ENCODE data around the gene MMP2.

Gene MMP2
- 0 reads per million in 3 donors for total RNA-seq

GRCh38 chr16:55478827-55479429 lies at the start of gene MMP2:
TSS of gene MMP2 (plus strand) at chr16:55479198. CDS start at chr16:55479480, 282 bp downstream.
- Histone ChIP-seq H3K4me3 (ENCODE audit: insufficient read depth, low read depth, low read length, poor library complexity, severe bottlenecking) (no peak within 1 kb of the TSS), H3K27ac (ENCODE audit: insufficient read depth, low read length, poor library complexity, severe bottlenecking) (no peak within 1 kb of the TSS), H3K9me3 (ENCODE audit: control insufficient read depth, low read length) (no peaks in the 10 kb centered on the region), H3K27me3 (replicated peaks; ENCODE audit: control insufficient read depth, insufficient read depth, low read length, poor library complexity, severe bottlenecking) (peaks cover 3% of the 10 kb centered on the region), H3K4me1 (ENCODE audit: control insufficient read depth, insufficient read depth, low read length, poor library complexity, severe bottlenecking) (no peaks in the 10 kb centered on the region), H3K36me3 (ENCODE audit: control insufficient read depth, insufficient read depth, low read length) (no peaks in the 10 kb centered on the region)
- DNase-seq: no peak

- DNase-seq: no peak
- Histone ChIP-seq H3K4me3 (ENCODE audit: insufficient read depth, low read depth, low read length, poor library complexity, severe bottlenecking) (no peak overlapping the region), H3K27ac (ENCODE audit: insufficient read depth, low read length, poor library complexity, severe bottlenecking) (no peak overlapping the region), H3K27me3 (replicated peaks; ENCODE audit: control insufficient read depth, insufficient read depth, low read length, poor library complexity, severe bottlenecking) (no peaks in the 10 kb centered on the region), H3K36me3 (ENCODE audit: control insufficient read depth, insufficient read depth, low read length) (no peaks in the 10 kb centered on the region), H3K9me3 (ENCODE audit: control insufficient read depth, low read length) (no peaks in the 10 kb centered on the region), H3K4me1 (ENCODE audit: control insufficient read depth, insufficient read depth, low read length, poor library complexity, severe bottlenecking) (no peaks in the 10 kb centered on the region)
Measured at GRCh38 chr16:55433030-55433429, 46.0 kb upstream of the MMP2 start.

GRCh38 chr16:55433535-55433934 lies 45.5 kb upstream of the MMP2 start:
- no peaks in the 10 kb centered on the region for H3K36me3 ChIP-seq (ENCODE audit: control insufficient read depth, insufficient read depth, low read length)
- no peak overlapping the region for H3K4me3 ChIP-seq (ENCODE audit: insufficient read depth, low read depth, low read length, poor library complexity, severe bottlenecking)
- no peak overlapping the region for H3K27ac ChIP-seq (ENCODE audit: insufficient read depth, low read length, poor library complexity, severe bottlenecking)
- H3K4me1 ChIP-seq (ENCODE audit: control insufficient read depth, insufficient read depth, low read length, poor library complexity, severe bottlenecking): no peaks in the 10 kb centered on the region
- no peaks in the 10 kb centered on the region for H3K27me3 ChIP-seq (replicated peaks; ENCODE audit: control insufficient read depth, insufficient read depth, low read length, poor library complexity, severe bottlenecking)
- no peak for DNase-seq
- H3K9me3 ChIP-seq (ENCODE audit: control insufficient read depth, low read length): no peaks in the 10 kb centered on the region

GRCh38 chr16:55434000-55434399 lies 45.0 kb upstream of the MMP2 start:
- H3K9me3 ChIP-seq (ENCODE audit: control insufficient read depth, low read length): no peaks in the 10 kb centered on the region
- no peak for DNase-seq
- H3K4me1 ChIP-seq (ENCODE audit: control insufficient read depth, insufficient read depth, low read length, poor library complexity, severe bottlenecking): no peaks in the 10 kb centered on the region
- no peaks in the 10 kb centered on the region for H3K36me3 ChIP-seq (ENCODE audit: control insufficient read depth, insufficient read depth, low read length)
- H3K4me3 ChIP-seq (ENCODE audit: insufficient read depth, low read depth, low read length, poor library complexity, severe bottlenecking): no peak overlapping the region
- no peak overlapping the region for H3K27ac ChIP-seq (ENCODE audit: insufficient read depth, low read length, poor library complexity, severe bottlenecking)
- H3K27me3 ChIP-seq (replicated peaks; ENCODE audit: control insufficient read depth, insufficient read depth, low read length, poor library complexity, severe bottlenecking): no peaks in the 10 kb centered on the region

- no peak for DNase-seq
- Histone ChIP-seq H3K4me1 (ENCODE audit: control insufficient read depth, insufficient read depth, low read length, poor library complexity, severe bottlenecking) (no peaks in the 10 kb centered on the region), H3K27me3 (replicated peaks; ENCODE audit: control insufficient read depth, insufficient read depth, low read length, poor library complexity, severe bottlenecking) (no peaks in the 10 kb centered on the region), H3K9me3 (ENCODE audit: control insufficient read depth, low read length) (no peaks in the 10 kb centered on the region), H3K27ac (ENCODE audit: insufficient read depth, low read length, poor library complexity, severe bottlenecking) (no peak overlapping the region), H3K4me3 (ENCODE audit: insufficient read depth, low read depth, low read length, poor library complexity, severe bottlenecking) (no peak overlapping the region), H3K36me3 (ENCODE audit: control insufficient read depth, insufficient read depth, low read length) (no peaks in the 10 kb centered on the region)
Measured at GRCh38 chr16:55435387-55435786, 43.6 kb upstream of the MMP2 start.

- Histone ChIP-seq H3K27ac (ENCODE audit: insufficient read depth, low read length, poor library complexity, severe bottlenecking) (no peak overlapping the region), H3K27me3 (replicated peaks; ENCODE audit: control insufficient read depth, insufficient read depth, low read length, poor library complexity, severe bottlenecking) (no peaks in the 10 kb centered on the region), H3K9me3 (ENCODE audit: control insufficient read depth, low read length) (no peaks in the 10 kb centered on the region), H3K4me1 (ENCODE audit: control insufficient read depth, insufficient read depth, low read length, poor library complexity, severe bottlenecking) (no peaks in the 10 kb centered on the region), H3K4me3 (ENCODE audit: insufficient read depth, low read depth, low read length, poor library complexity, severe bottlenecking) (no peak overlapping the region), H3K36me3 (ENCODE audit: control insufficient read depth, insufficient read depth, low read length) (no peaks in the 10 kb centered on the region)
- DNase-seq: no peak
Measured at GRCh38 chr16:55436587-55436986, 42.4 kb upstream of the MMP2 start.

- H3K4me3 ChIP-seq (ENCODE audit: insufficient read depth, low read depth, low read length, poor library complexity, severe bottlenecking): no peak overlapping the region
Measured at GRCh38 chr16:55437625-55438024, 41.4 kb upstream of the MMP2 start.

GRCh38 chr16:55438281-55438680 lies 40.7 kb upstream of the MMP2 start:
- Histone ChIP-seq H3K27me3 (replicated peaks; ENCODE audit: control insufficient read depth, insufficient read depth, low read length, poor library complexity, severe bottlenecking) (no peaks in the 10 kb centered on the region), H3K4me3 (ENCODE audit: insufficient read depth, low read depth, low read length, poor library complexity, severe bottlenecking) (no peak overlapping the region), H3K36me3 (ENCODE audit: control insufficient read depth, insufficient read depth, low read length) (no peaks in the 10 kb centered on the region), H3K27ac (ENCODE audit: insufficient read depth, low read length, poor library complexity, severe bottlenecking) (no peak overlapping the region), H3K4me1 (ENCODE audit: control insufficient read depth, insufficient read depth, low read length, poor library complexity, severe bottlenecking) (no peaks in the 10 kb centered on the region), H3K9me3 (ENCODE audit: control insufficient read depth, low read length) (no peaks in the 10 kb centered on the region)
- DNase-seq: no peak

More at GRCh38 chr16:55437625-55438024, 41.4 kb upstream of the MMP2 start:
- Histone ChIP-seq H3K27ac (ENCODE audit: insufficient read depth, low read length, poor library complexity, severe bottlenecking) (no peak overlapping the region), H3K36me3 (ENCODE audit: control insufficient read depth, insufficient read depth, low read length) (no peaks in the 10 kb centered on the region), H3K9me3 (ENCODE audit: control insufficient read depth, low read length) (no peaks in the 10 kb centered on the region), H3K4me1 (ENCODE audit: control insufficient read depth, insufficient read depth, low read length, poor library complexity, severe bottlenecking) (no peaks in the 10 kb centered on the region), H3K27me3 (replicated peaks; ENCODE audit: control insufficient read depth, insufficient read depth, low read length, poor library complexity, severe bottlenecking) (no peaks in the 10 kb centered on the region)
- no peak for DNase-seq

- H3K4me3 ChIP-seq (ENCODE audit: insufficient read depth, low read depth, low read length, poor library complexity, severe bottlenecking): no peak overlapping the region
- H3K36me3 ChIP-seq (ENCODE audit: control insufficient read depth, insufficient read depth, low read length): no peaks in the 10 kb centered on the region
- H3K4me1 ChIP-seq (ENCODE audit: control insufficient read depth, insufficient read depth, low read length, poor library complexity, severe bottlenecking): no peaks in the 10 kb centered on the region
- H3K27me3 ChIP-seq (replicated peaks; ENCODE audit: control insufficient read depth, insufficient read depth, low read length, poor library complexity, severe bottlenecking): no peaks in the 10 kb centered on the region
- H3K27ac ChIP-seq (ENCODE audit: insufficient read depth, low read length, poor library complexity, severe bottlenecking): no peak overlapping the region
- no peak for DNase-seq
- no peaks in the 10 kb centered on the region for H3K9me3 ChIP-seq (ENCODE audit: control insufficient read depth, low read length)
Measured at GRCh38 chr16:55439101-55439690, 39.8 kb upstream of the MMP2 start.

GRCh38 chr16:55443434-55444346 lies 35.3 kb upstream of the MMP2 start:
- Histone ChIP-seq H3K27ac (ENCODE audit: insufficient read depth, low read length, poor library complexity, severe bottlenecking) (no peak overlapping the region), H3K4me3 (ENCODE audit: insufficient read depth, low read depth, low read length, poor library complexity, severe bottlenecking) (no peak overlapping the region), H3K27me3 (replicated peaks; ENCODE audit: control insufficient read depth, insufficient read depth, low read length, poor library complexity, severe bottlenecking) (no peaks in the 10 kb centered on the region), H3K36me3 (ENCODE audit: control insufficient read depth, insufficient read depth, low read length) (no peaks in the 10 kb centered on the region), H3K4me1 (ENCODE audit: control insufficient read depth, insufficient read depth, low read length, poor library complexity, severe bottlenecking) (no peaks in the 10 kb centered on the region), H3K9me3 (ENCODE audit: control insufficient read depth, low read length) (no peaks in the 10 kb centered on the region)
- no peak for DNase-seq

All from effector memory CD4-positive, alpha-beta T cell (primary cell).